IPS-15b (cell line): ENCODE data around the gene TMEM263.
"Not testable (repeated sequence)": the region's sequence is repeated elsewhere in the genome, so short reads cannot be mapped to it uniquely, and the experiment has no call there.

Experiments
- H3K27me3 ChIP-seq: one replicate; pipeline ENCODE4 v1.6.1; 2013; ENCODE audit warnings: low read length; ENCODE audit not compliant: control insufficient read depth, insufficient read depth
- H3K36me3 ChIP-seq: one replicate; pipeline ENCODE4 v1.6.1; 2013; ENCODE audit warnings: low read length; ENCODE audit not compliant: control insufficient read depth, insufficient read depth
- H3K4me1 ChIP-seq: one replicate; pipeline ENCODE4 v1.6.1; 2013; ENCODE audit warnings: mild to moderate bottlenecking, low read length; ENCODE audit not compliant: control insufficient read depth, insufficient read depth
- H3K4me3 ChIP-seq: one replicate; pipeline ENCODE4 v1.5.1; 2013; ENCODE audit warnings: low read depth, low read length
- H3K9ac ChIP-seq: one replicate; pipeline ENCODE4 v1.6.1; 2013; ENCODE audit warnings: low read depth, mild to moderate bottlenecking, low read length
- H3K9me3 ChIP-seq: one replicate; pipeline ENCODE4 v1.6.1; 2013; ENCODE audit warnings: mild to moderate bottlenecking, low read length; ENCODE audit not compliant: control insufficient read depth, insufficient read depth

Gene TMEM263

GRCh38 chr12:106919910-106920544, 35.7 kb upstream of the TMEM263 start:
- Histone ChIP-seq H3K4me1 (peaks cover 17% of the 10 kb centered on the region), H3K9me3 (no peaks in the 10 kb centered on the region), H3K36me3 (no peaks in the 10 kb centered on the region), H3K4me3 (no peak overlapping the region), H3K27me3 (no peaks in the 10 kb centered on the region), H3K9ac (no peak overlapping the region)

- H3K9ac ChIP-seq, H3K9me3 ChIP-seq, H3K36me3 ChIP-seq, H3K4me3 ChIP-seq, H3K27me3 ChIP-seq: not testable (repeated sequence)
- H3K4me1 ChIP-seq: peaks cover 17% of the 10 kb centered on the region
Measured at GRCh38 chr12:106921976-106922375, 33.7 kb upstream of the TMEM263 start.

GRCh38 chr12:106923594-106923993, 32.1 kb upstream of the TMEM263 start:
- not testable (repeated sequence) for H3K36me3 ChIP-seq, H3K4me1 ChIP-seq, H3K4me3 ChIP-seq, H3K9me3 ChIP-seq, H3K27me3 ChIP-seq, H3K9ac ChIP-seq

DNA sequence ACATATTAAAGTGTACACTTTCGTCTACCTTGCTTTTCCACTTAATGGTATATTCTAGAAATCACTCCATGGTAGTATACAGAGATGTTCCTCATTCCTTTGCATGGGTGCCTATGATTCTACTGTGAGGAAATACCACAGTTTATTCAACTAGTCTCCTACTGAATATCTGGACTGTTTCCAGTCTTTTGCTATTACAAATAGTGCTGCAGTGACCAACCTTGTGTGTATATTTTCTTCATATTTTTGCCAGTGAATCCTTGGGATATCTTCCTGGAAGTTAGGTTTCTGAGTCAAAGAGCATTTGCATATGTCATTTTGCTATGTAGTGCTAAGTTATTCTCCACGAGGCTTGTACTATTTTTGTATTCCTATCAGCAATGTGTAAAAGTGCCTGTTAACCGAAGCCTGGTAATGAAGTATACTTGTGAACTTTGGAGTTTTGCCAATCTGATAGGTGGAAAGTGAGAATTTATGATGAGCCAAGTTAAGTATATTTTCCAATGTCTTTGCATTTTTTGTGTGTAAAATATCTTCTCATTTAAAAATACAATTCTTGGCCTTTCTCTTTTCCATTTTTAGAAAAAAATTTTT, 31.3 kb upstream of the TMEM263 start:
- Histone ChIP-seq H3K9ac (no peak overlapping the region), H3K27me3 (no peaks in the 10 kb centered on the region)

DNA sequence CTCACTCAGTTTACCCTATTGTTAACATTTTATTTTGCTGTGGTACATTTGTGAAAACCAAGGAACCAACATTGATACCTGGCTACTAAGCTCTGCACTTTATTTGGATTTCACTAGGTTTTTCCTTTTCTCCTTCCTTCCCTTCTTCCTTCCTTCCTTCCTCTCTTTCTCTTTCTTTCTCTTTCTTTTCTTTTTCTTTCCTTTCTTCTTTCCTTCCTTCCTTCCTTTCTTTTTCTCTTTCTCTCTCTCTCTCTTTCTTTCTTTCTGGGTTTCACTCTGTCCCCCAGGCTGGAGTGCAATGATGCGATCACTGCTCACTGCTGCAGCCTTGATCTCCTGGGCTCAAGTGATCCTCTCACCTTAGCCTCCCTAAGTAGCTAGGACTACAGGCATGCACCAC, 29.1 kb upstream of the TMEM263 start:
- Histone ChIP-seq H3K9me3 (no peaks in the 10 kb centered on the region), H3K9ac (no peak overlapping the region), H3K4me1 (no peaks in the 10 kb centered on the region), H3K4me3 (no peak overlapping the region), H3K27me3 (no peaks in the 10 kb centered on the region), H3K36me3 (no peaks in the 10 kb centered on the region)

More for the DNA sequence above, 31.3 kb upstream of the TMEM263 start:
- H3K4me1 ChIP-seq: peaks cover 5% of the 10 kb centered on the region
- no peaks in the 10 kb centered on the region for H3K9me3 ChIP-seq
- no peaks in the 10 kb centered on the region for H3K36me3 ChIP-seq
- H3K4me3 ChIP-seq: no peak overlapping the region

GRCh38 chr12:106934277-106934676, 21.4 kb upstream of the TMEM263 start:
- Histone ChIP-seq H3K27me3 (no peaks in the 10 kb centered on the region), H3K4me1 (no peaks in the 10 kb centered on the region), H3K9ac (no peak overlapping the region), H3K4me3 (no peak overlapping the region), H3K9me3 (no peaks in the 10 kb centered on the region), H3K36me3 (no peaks in the 10 kb centered on the region)

DNA sequence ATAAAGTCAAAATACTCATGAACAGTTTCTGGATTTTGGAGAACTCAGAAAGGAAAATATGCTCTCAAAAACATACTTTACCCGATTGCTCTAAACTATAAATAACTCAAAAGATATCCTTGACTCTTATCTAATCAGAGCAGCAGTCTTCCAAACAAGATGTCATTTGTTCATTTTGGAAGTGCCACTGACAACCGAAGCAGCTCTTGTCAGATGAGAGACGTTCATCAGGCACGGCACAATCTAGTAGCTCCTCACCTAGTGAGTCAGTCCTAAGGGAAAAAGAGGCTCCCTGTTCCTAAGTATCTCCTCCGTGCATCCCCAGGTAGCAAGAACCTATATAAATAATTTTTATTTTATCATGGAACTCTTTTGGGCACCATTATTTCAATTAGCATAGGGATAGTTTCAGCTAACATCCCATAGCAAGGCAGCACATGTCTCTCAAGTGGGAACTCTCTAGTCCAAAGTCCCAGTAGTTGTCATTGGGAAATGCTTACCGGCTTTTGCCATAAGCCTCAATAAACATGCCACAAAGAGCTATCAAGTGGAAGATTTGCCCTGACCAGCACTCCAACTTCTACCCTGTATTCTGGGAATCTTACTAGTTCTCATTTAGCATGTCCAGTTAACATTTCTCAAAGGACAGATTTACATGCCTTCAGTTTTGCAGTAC, 14.1 kb upstream of the TMEM263 start:
- no peaks in the 10 kb centered on the region for H3K36me3 ChIP-seq
- H3K9ac ChIP-seq: no peak overlapping the region
- H3K9me3 ChIP-seq: no peaks in the 10 kb centered on the region
- no peak overlapping the region for H3K4me3 ChIP-seq
- H3K4me1 ChIP-seq: no peaks in the 10 kb centered on the region
- H3K27me3 ChIP-seq: no peaks in the 10 kb centered on the region

DNA sequence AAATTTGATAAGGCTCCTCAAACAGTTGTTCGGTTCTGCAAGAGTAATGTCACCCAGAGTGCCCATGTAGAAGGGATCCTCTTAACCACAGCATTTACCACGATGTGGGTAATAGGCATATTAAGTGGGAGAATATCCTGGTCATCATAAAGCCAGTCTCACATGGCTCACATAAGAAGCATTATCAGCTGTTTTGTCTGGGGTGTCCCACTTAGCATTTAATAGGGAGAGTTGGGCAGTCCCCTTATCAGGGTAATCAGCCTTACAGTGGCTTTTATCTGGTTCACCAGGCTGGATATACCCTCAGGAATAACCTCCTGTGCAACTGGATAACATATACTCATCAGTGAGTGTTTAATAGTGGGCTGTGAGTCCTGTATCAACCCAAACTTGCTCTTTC, 12.9 kb upstream of the TMEM263 start:
- no peaks in the 10 kb centered on the region for H3K9me3 ChIP-seq
- H3K4me1 ChIP-seq: no peaks in the 10 kb centered on the region
- no peak overlapping the region for H3K9ac ChIP-seq
- H3K36me3 ChIP-seq: no peaks in the 10 kb centered on the region
- H3K27me3 ChIP-seq: no peaks in the 10 kb centered on the region
- H3K4me3 ChIP-seq: no peak overlapping the region

DNA sequence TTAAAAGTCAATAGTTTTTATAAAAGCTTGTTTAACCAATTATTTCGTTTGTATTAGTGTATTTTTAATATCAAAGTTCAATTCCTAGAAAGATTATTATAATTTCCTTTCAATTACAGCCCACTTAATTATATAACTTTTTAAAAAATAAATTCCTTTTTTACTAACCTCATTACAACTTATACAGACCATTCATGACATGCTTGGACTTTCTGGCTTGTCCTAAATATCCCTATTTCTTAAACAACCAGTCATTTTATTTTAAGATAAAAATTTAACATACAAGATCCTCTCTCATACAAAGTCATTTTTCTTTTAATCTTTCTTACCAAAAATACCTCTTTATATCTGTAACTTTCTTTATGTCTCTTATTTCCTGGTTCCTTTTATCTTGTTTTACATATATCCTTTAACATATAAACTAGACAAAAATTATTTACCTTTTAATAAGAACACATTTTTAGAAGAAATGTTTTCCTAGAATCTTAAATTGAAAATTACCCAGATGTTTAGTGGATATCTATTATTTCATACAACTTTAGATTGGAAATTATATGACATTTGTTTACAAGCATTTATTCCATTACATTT, 10.4 kb upstream of the TMEM263 start:
- Histone ChIP-seq H3K27me3 (no peaks in the 10 kb centered on the region), H3K9me3 (no peaks in the 10 kb centered on the region), H3K36me3 (no peaks in the 10 kb centered on the region), H3K9ac (no peak overlapping the region), H3K4me1 (no peaks in the 10 kb centered on the region), H3K4me3 (no peak overlapping the region)

DNA sequence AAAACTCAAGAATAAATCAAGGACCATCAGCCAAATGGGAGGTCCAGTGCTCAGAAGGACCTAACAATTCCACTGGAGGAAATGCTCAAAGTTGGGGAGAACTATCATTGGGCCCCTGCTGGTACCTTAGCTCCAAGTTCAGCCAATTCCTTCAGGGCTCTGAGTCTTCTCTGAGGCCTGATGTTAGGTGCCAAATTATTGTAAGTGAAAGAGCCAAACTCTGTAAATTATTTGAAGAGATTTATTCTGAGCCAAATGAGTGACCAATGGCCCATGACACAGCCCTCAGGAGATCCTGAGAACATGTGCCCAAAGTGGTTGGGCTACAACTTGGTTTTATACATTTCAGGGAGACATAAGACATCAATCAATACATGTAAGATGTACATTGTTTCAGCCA, 8.2 kb upstream of the TMEM263 start:
- no peaks in the 10 kb centered on the region for H3K4me1 ChIP-seq
- no peak overlapping the region for H3K9ac ChIP-seq
- no peaks in the 10 kb centered on the region for H3K36me3 ChIP-seq
- H3K4me3 ChIP-seq: no peak overlapping the region
- H3K9me3 ChIP-seq: no peaks in the 10 kb centered on the region
- H3K27me3 ChIP-seq: peaks cover 5% of the 10 kb centered on the region

- H3K36me3 ChIP-seq: no peaks in the 10 kb centered on the region
- H3K27me3 ChIP-seq: peaks cover 18% of the 10 kb centered on the region
- no peaks in the 10 kb centered on the region for H3K9me3 ChIP-seq
- H3K4me3 ChIP-seq: no peak overlapping the region
- no peaks in the 10 kb centered on the region for H3K4me1 ChIP-seq
- no peak overlapping the region for H3K9ac ChIP-seq
Measured at GRCh38 chr12:106950591-106950990, 5.1 kb upstream of the TMEM263 start.
